H9 (cell line): ENCODE measurements around the gene PRH2. TPM values are rescaled to one million over a fixed set of nuclear protein-coding genes. Genes with fewer than 3 reads are reported as not detected.

Experiments
- DNase-seq: peaks from one replicate; pipeline ENCODE4 v3.0.0-alpha.2; 2017
- H2AFZ ChIP-seq: one replicate; pipeline ENCODE4 v1.6.1; 2013; ENCODE audit warnings: mild to moderate bottlenecking, low read length, control low read depth, moderate library complexity
- H2AK5ac ChIP-seq: 2 replicates; pipeline ENCODE4 v1.6.1; 2013; ENCODE audit warnings: low read length, control low read depth, mixed read lengths; ENCODE audit not compliant: insufficient read length
- H2BK120ac ChIP-seq: one replicate; pipeline ENCODE4 v1.6.1; 2013; ENCODE audit warnings: low read depth, mild to moderate bottlenecking, low read length, control low read depth, inconsistent platforms; ENCODE audit not compliant: poor library complexity, severe bottlenecking
- H2BK12ac ChIP-seq: 2 replicates; pipeline ENCODE4 v1.6.1; 2013; ENCODE audit warnings: low read length, control low read depth, mixed read lengths, low read depth; ENCODE audit not compliant: insufficient read length
- H2BK15ac ChIP-seq: 2 replicates; pipeline ENCODE4 v1.6.1; 2013; ENCODE audit warnings: low read depth, low read length, control low read depth
- H2BK20ac ChIP-seq: one replicate; pipeline ENCODE4 v1.6.1; 2013; ENCODE audit warnings: low read depth, mild to moderate bottlenecking, low read length, control low read depth, inconsistent platforms; ENCODE audit not compliant: poor library complexity, severe bottlenecking
- H2BK5ac ChIP-seq: 2 replicates; pipeline ENCODE4 v1.6.1; 2013; ENCODE audit warnings: low read length, control low read depth, mixed read lengths; ENCODE audit not compliant: insufficient read length
- H3K14ac ChIP-seq: 2 replicates; pipeline ENCODE4 v1.6.1; 2013; ENCODE audit warnings: low read length, control low read depth; ENCODE audit not compliant: insufficient read depth
- H3K18ac ChIP-seq: 2 replicates; pipeline ENCODE4 v1.6.1; 2013; ENCODE audit warnings: low read depth, mild to moderate bottlenecking, mixed read lengths, low read length, control low read depth; ENCODE audit not compliant: insufficient read length
- H3K23ac ChIP-seq: 2 replicates; pipeline ENCODE4 v1.6.1; 2013; ENCODE audit warnings: low read length, control low read depth, mixed read lengths, low read depth; ENCODE audit not compliant: insufficient read length
- H3K23me2 ChIP-seq: 2 replicates; pipeline ENCODE4 v1.6.1; 2013; ENCODE audit warnings: low read depth, mild to moderate bottlenecking, mixed read lengths, low read length, control low read depth; ENCODE audit not compliant: insufficient read length, poor library complexity, severe bottlenecking
- H3K27ac ChIP-seq: 2 replicates; pipeline ENCODE4 v1.5.1; 2013; ENCODE audit warnings: low read length, control low read depth, mixed read lengths, low read depth; ENCODE audit not compliant: insufficient read length
- H3K27me3 ChIP-seq: 2 replicates; pipeline ENCODE4 v1.6.1; 2013; ENCODE audit warnings: low read length, control low read depth, inconsistent platforms; ENCODE audit not compliant: insufficient read depth
- H3K4ac ChIP-seq: 2 replicates; pipeline ENCODE4 v1.6.1; 2013; ENCODE audit warnings: low read depth, mild to moderate bottlenecking, control low read depth, inconsistent platforms, low read length, moderate library complexity
- H3K4me1 ChIP-seq: 2 replicates; pipeline ENCODE4 v1.6.1; 2013; ENCODE audit warnings: low read length, control low read depth, inconsistent platforms; ENCODE audit not compliant: insufficient read depth
- H3K4me2 ChIP-seq: 2 replicates; pipeline ENCODE4 v1.6.1; 2013; ENCODE audit warnings: low read length, control low read depth, mixed read lengths; ENCODE audit not compliant: insufficient read length, insufficient read depth
- H3K56ac ChIP-seq: 2 replicates; pipeline ENCODE4 v1.6.1; 2013; ENCODE audit warnings: low read depth, mild to moderate bottlenecking, mixed read lengths, low read length, control low read depth; ENCODE audit not compliant: insufficient read length
- H3K79me1 ChIP-seq: 2 replicates; pipeline ENCODE4 v1.6.1; 2013; ENCODE audit warnings: low read depth, mild to moderate bottlenecking, moderate library complexity, low read length, control low read depth, inconsistent platforms; ENCODE audit not compliant: insufficient read depth, poor library complexity, severe bottlenecking
- H3K79me2 ChIP-seq: 2 replicates; pipeline ENCODE4 v1.6.1; 2013; ENCODE audit warnings: low read length, control low read depth, inconsistent platforms; ENCODE audit not compliant: insufficient read depth
- H3K9ac ChIP-seq: 2 replicates; pipeline ENCODE4 v1.6.1; 2013; ENCODE audit warnings: low read length, control low read depth, mixed read lengths; ENCODE audit not compliant: insufficient read length; ENCODE audit errors: extremely low read depth
- H3K9me3 ChIP-seq: one replicate; pipeline ENCODE4 v1.6.1; 2013; ENCODE audit warnings: low read depth, low read length, inconsistent platforms; ENCODE audit not compliant: control insufficient read depth
- H3T11ph ChIP-seq: one replicate; pipeline ENCODE4 v1.6.1; 2013; ENCODE audit warnings: mild to moderate bottlenecking, low read length, control low read depth, inconsistent platforms
- H4K20me1 ChIP-seq: one replicate; pipeline ENCODE4 v1.6.1; 2013; ENCODE audit not compliant: control insufficient read depth, insufficient read length, insufficient read depth
- H4K5ac ChIP-seq: 2 replicates; pipeline ENCODE4 v1.6.1; 2013; ENCODE audit warnings: low read depth, mild to moderate bottlenecking, mixed read lengths, low read length, control low read depth; ENCODE audit not compliant: insufficient read length
- H4K8ac ChIP-seq: replicated peaks from 2 replicates; pipeline ENCODE4 v1.6.1; 2013; ENCODE audit warnings: low read length, control low read depth, mixed read lengths, low read depth; ENCODE audit not compliant: insufficient read length
- H4K91ac ChIP-seq: 2 replicates; pipeline ENCODE4 v1.6.1; 2013; ENCODE audit warnings: low read depth, mild to moderate bottlenecking, moderate library complexity, mixed read lengths, low read length, control low read depth; ENCODE audit not compliant: insufficient read length
- H3K27ac Mint-ChIP-seq, 3 experiments: 2 replicates in 2 of 3; 3 replicates in 1 of 3; pipeline ENCODE4 v1.8.0; 2020 to 2021; ENCODE audit warnings: mixed read lengths in 3 of 3, mild to moderate bottlenecking in 1 of 3, moderate library complexity in 1 of 3
- H3K27me3 Mint-ChIP-seq: 2 replicates; pipeline ENCODE4 v1.8.0; 2021; ENCODE audit warnings: low read depth, mild to moderate bottlenecking, moderate library complexity, mixed read lengths
- H3K36me3 Mint-ChIP-seq, 3 experiments: 2 replicates in 2 of 3; 3 replicates in 1 of 3; pipeline ENCODE4 v1.8.0; 2020 to 2021; ENCODE audit warnings: low read depth in 3 of 3, mixed read lengths in 3 of 3; ENCODE audit not compliant: insufficient read depth in 1 of 3
- H3K4me1 Mint-ChIP-seq, 2 experiments: 2 replicates each; pipeline ENCODE4 v1.8.0; 2020; ENCODE audit warnings: mixed read lengths in 2 of 2
- H3K4me3 Mint-ChIP-seq, 2 experiments: 2 replicates in 1 of 2; 3 replicates in 1 of 2; pipeline ENCODE4 v1.8.0; 2020 to 2021; ENCODE audit warnings: mild to moderate bottlenecking in 2 of 2, mixed read lengths in 2 of 2, moderate library complexity in 1 of 2
- H3K9me3 Mint-ChIP-seq, 2 experiments: 2 replicates in 1 of 2; 3 replicates in 1 of 2; pipeline ENCODE4 v1.8.0; 2020; ENCODE audit warnings: mild to moderate bottlenecking in 2 of 2, mixed read lengths in 2 of 2, moderate library complexity in 1 of 2
- WGBS: extraction: QIAGEN DNeasy Blood & Tissue Kit; methylation state at CpG from one replicate; pipeline ENCODE4 v1.1.7; 2013; ENCODE audit warnings: missing lambda C conversion rate, low lambda C conversion rate, mixed read lengths; ENCODE audit not compliant: insufficient read length; ENCODE audit errors: extremely low coverage; 5-methylcytosine and 5-hydroxymethylcytosine counted together
- total RNA-seq: library from RNA; stranded (reverse); gene quantifications from 2 replicates; pipeline ENCODE4 v1.2.1, GENCODE V29; 2021
- TF ChIP-seq, protein P1 (sequence below): fragments of 200-600 bp; sonication (generic); conservative IDR thresholded peaks from 3 replicates; pipeline ENCODE4 v1.8.0; 2021; ENCODE audit warnings: antibody characterized with exemption, mild to moderate bottlenecking

Gene PRH2
- total RNA-seq, 1 experiment from 2014 or later, result not detected

DNA sequence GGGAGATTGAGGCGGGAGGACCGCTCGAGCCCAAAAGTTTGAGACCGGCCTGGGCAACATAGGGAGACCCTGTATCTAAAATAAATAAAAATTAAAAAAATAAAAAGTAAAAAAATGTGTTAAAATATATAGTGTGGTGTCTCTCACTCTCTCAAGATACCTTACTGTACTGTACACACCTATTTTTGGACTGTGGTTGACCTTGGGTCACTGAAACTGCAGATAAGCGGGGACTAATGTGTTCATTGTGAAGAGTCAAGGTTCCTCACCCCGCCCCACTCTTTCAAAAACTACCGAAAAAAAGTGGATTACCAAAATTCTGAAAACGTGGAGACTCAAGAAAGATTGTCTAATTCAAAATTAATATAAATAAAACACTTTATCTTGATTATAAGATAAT, 18.7 kb upstream of the PRH2 start:
- no peak overlapping the region for H3K27ac Mint-ChIP-seq

More for the DNA sequence above, 18.7 kb upstream of the PRH2 start:
- no peak for DNase-seq
- Histone ChIP-seq H4K20me1 (no peaks in the 10 kb centered on the region), H3K4me2 (no peak overlapping the region), H2BK5ac (no peak overlapping the region), H3K9ac (no peak overlapping the region), H4K8ac (no peak overlapping the region), H3K23ac (no peak overlapping the region), H3K18ac (no peak overlapping the region), H3K9me3 (no peaks in the 10 kb centered on the region), H3T11ph (no peak overlapping the region), H3K4me1 (no peaks in the 10 kb centered on the region), H3K56ac (no peak overlapping the region), H2BK12ac (no peak overlapping the region), H3K79me1 (no peaks in the 10 kb centered on the region), H3K4ac (no peak overlapping the region), H3K14ac (no peak overlapping the region), H3K79me2 (no peaks in the 10 kb centered on the region), H2BK15ac (no peak overlapping the region), H2BK20ac (no peak overlapping the region), H2AFZ (no peak overlapping the region), H4K91ac (no peak overlapping the region), H3K23me2 (no peaks in the 10 kb centered on the region), H2AK5ac (no peak overlapping the region), H3K27ac (no peak overlapping the region), H4K5ac (no peak overlapping the region), H2BK120ac (no peak overlapping the region), H3K27me3 (no peaks in the 10 kb centered on the region)
- Mint-ChIP-seq H3K36me3 (peaks cover 0 to 5% (median 0%) of the 10 kb centered on the region in 3 experiments; a peak in 2 of 7 replicates), H3K4me1 (peaks cover 0 to 3% of the 10 kb centered on the region in 2 experiments; a peak in 2 of 4 replicates), H3K9me3 (no peaks in the 10 kb centered on the region; a peak in 1 of 5 replicates), H3K27me3 (no peaks in the 10 kb centered on the region), H3K4me3 (no peak overlapping the region)
- TF ChIP-seq, protein P1, sequence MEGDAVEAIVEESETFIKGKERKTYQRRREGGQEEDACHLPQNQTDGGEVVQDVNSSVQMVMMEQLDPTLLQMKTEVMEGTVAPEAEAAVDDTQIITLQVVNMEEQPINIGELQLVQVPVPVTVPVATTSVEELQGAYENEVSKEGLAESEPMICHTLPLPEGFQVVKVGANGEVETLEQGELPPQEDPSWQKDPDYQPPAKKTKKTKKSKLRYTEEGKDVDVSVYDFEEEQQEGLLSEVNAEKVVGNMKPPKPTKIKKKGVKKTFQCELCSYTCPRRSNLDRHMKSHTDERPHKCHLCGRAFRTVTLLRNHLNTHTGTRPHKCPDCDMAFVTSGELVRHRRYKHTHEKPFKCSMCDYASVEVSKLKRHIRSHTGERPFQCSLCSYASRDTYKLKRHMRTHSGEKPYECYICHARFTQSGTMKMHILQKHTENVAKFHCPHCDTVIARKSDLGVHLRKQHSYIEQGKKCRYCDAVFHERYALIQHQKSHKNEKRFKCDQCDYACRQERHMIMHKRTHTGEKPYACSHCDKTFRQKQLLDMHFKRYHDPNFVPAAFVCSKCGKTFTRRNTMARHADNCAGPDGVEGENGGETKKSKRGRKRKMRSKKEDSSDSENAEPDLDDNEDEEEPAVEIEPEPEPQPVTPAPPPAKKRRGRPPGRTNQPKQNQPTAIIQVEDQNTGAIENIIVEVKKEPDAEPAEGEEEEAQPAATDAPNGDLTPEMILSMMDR, result no peak
- no CpG with 5 or more reads among the region's 8 CpGs for WGBS
